ENCODE results near the gene MED12L. TPM values are rescaled to one million over a fixed set of nuclear protein-coding genes. Genes with fewer than 3 reads are reported as not detected.

The MED12L gene
- total RNA-seq, 1 experiment from 2014 or later, result 3.0 TPM

DNA sequence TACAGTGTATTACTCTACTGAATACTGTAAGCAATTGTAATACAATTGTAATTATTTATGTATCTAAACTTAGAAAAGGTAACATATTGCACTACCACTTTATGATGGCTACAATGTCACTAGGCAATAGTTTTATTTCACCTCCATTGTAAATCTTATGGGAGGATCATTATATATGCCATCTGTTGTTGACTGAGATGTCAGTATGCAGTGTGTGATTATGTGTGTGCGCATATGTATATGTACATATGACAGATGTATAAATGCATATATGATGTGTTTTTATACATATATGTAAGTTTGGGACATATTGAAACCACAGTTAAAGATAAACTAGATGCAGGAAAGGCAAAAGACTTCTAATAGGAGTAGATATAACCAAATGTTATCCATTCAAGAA is 366.9 kb downstream of the MED12L start:
- no peaks in the 10 kb centered on the region for H3K36me3 ChIP-seq (ENCODE audit: low read depth)
- no peaks in the 10 kb centered on the region for H3K4me1 ChIP-seq (replicated peaks; ENCODE audit: insufficient read depth)
- CTCF ChIA-PET, result no interaction called here
- H4K20me1 ChIP-seq (ENCODE audit: insufficient read depth), result no peaks in the 10 kb centered on the region
- no peak overlapping the region for H3K4me3 ChIP-seq
- H3K9me2 ChIP-seq (ENCODE audit: insufficient read depth), result no peaks in the 10 kb centered on the region
- H3K79me2 ChIP-seq (ENCODE audit: low read depth), result no peaks in the 10 kb centered on the region
- BruUV-seq (replicated peaks), result no TSS peak
- TF ChIP-seq EZH2 (IDR thresholded peaks at IDR 0.05; ENCODE audit: low read depth) (no peak), CTCF (conservative IDR thresholded peaks at IDR 0.05) (no peak)
- no peak overlapping the region for H3K27ac ChIP-seq
- H2AFZ ChIP-seq, result no peak overlapping the region
- no peaks in the 10 kb centered on the region for H3F3A ChIP-seq (ENCODE audit: insufficient read depth, low read depth)
- H3K4me2 ChIP-seq, result no peak overlapping the region
- POLR2A ChIA-PET (ENCODE audit: unreplicated experiment), result no interaction called here
- intact Hi-C loops (cut with micrococcal nuclease; ENCODE audit: unreplicated experiment), result no loop called here
- 0 out of 2 replicates have a peak, but pooled peaks cover 3% of the 10 kb centered on the region for H3K9me3 ChIP-seq (ENCODE audit: insufficient read depth, low read depth)
- no peak for DNase-seq
- no peaks in the 10 kb centered on the region for H3K27me3 ChIP-seq (ENCODE audit: insufficient read depth, low read depth)

GRCh38 chr3:151452841-151453240 is 367.4 kb downstream of the MED12L start:
- intact Hi-C loops (cut with micrococcal nuclease; ENCODE audit: unreplicated experiment), result no loop called here
- H2AFZ ChIP-seq, result no peak overlapping the region
- H3F3A ChIP-seq (ENCODE audit: insufficient read depth, low read depth), result no peaks in the 10 kb centered on the region
- H3K4me3 ChIP-seq, result no peak overlapping the region
- no TSS peak for BruUV-seq (replicated peaks)
- CTCF ChIA-PET, result no interaction called here
- H3K9me3 ChIP-seq (ENCODE audit: insufficient read depth, low read depth), result 0 out of 2 replicates have a peak, but pooled peaks cover 3% of the 10 kb centered on the region
- POLR2A ChIA-PET (ENCODE audit: unreplicated experiment), result no interaction called here
- no peak overlapping the region for H3K27ac ChIP-seq
- DNase-seq, result no peak
- H3K4me2 ChIP-seq, result no peak overlapping the region
- no peaks in the 10 kb centered on the region for H4K20me1 ChIP-seq (ENCODE audit: insufficient read depth)
- TF ChIP-seq CTCF (conservative IDR thresholded peaks at IDR 0.05) (no peak), EZH2 (IDR thresholded peaks at IDR 0.05; ENCODE audit: low read depth) (no peak)
- H3K9me2 ChIP-seq (ENCODE audit: insufficient read depth), result no peaks in the 10 kb centered on the region
- no peaks in the 10 kb centered on the region for H3K27me3 ChIP-seq (ENCODE audit: insufficient read depth, low read depth)
- no peaks in the 10 kb centered on the region for H3K4me1 ChIP-seq (replicated peaks; ENCODE audit: insufficient read depth)
- H3K36me3 ChIP-seq (ENCODE audit: low read depth), result no peaks in the 10 kb centered on the region
- no peaks in the 10 kb centered on the region for H3K79me2 ChIP-seq (ENCODE audit: low read depth)

- no peaks in the 10 kb centered on the region for H3K79me2 ChIP-seq (ENCODE audit: low read depth)
- no peak for DNase-seq
- H3K4me1 ChIP-seq (replicated peaks; ENCODE audit: insufficient read depth), result no peaks in the 10 kb centered on the region
- no peaks in the 10 kb centered on the region for H4K20me1 ChIP-seq (ENCODE audit: insufficient read depth)
- no peaks in the 10 kb centered on the region for H3F3A ChIP-seq (ENCODE audit: insufficient read depth, low read depth)
- no peak overlapping the region for H3K4me3 ChIP-seq
- no peak overlapping the region for H3K4me2 ChIP-seq
- no peaks in the 10 kb centered on the region for H3K9me2 ChIP-seq (ENCODE audit: insufficient read depth)
- H3K27ac ChIP-seq, result no peak overlapping the region
- BruUV-seq (replicated peaks), result no TSS peak
- ChIA-PET CTCF (no interaction called here), POLR2A (ENCODE audit: unreplicated experiment) (no interaction called here)
- intact Hi-C loops (cut with micrococcal nuclease; ENCODE audit: unreplicated experiment), result no loop called here
- H2AFZ ChIP-seq, result no peak overlapping the region
- no peaks in the 10 kb centered on the region for H3K9me3 ChIP-seq (ENCODE audit: insufficient read depth, low read depth)
- no peaks in the 10 kb centered on the region for H3K36me3 ChIP-seq (ENCODE audit: low read depth)
- no peaks in the 10 kb centered on the region for H3K27me3 ChIP-seq (ENCODE audit: insufficient read depth, low read depth)
- no peak for TF ChIP-seq CTCF (conservative IDR thresholded peaks at IDR 0.05)
Observed at GRCh38 chr3:151456065-151456464, 370.6 kb downstream of the MED12L start.
